ENCODE measurements around the gene SLC25A44.
"Not testable (repeated sequence)": the region's sequence is repeated elsewhere in the genome, so short reads cannot be mapped to it uniquely, and the experiment has no call there.

The SLC25A44 gene

DNA sequence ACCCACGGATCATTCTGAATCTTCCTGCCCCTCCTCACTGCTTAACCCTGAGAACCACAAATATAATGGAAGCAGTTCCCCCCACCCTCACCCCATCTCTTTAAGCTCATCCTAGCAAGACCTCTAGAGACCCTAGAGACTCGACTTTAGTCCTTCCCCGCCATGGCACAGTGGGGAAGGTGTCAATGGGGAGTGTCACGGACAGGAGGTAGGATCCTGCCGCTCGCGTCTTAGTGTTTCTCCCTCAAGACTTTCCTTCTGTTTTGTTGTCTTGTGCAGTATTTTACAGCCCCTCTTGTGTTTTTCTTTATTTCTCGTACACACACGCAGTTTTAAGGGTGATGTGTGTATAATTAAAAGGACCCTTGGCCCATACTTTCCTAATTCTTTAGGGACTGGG is 18.2 kb downstream of the SLC25A44 start:
- DNase-seq: no peak

DNA sequence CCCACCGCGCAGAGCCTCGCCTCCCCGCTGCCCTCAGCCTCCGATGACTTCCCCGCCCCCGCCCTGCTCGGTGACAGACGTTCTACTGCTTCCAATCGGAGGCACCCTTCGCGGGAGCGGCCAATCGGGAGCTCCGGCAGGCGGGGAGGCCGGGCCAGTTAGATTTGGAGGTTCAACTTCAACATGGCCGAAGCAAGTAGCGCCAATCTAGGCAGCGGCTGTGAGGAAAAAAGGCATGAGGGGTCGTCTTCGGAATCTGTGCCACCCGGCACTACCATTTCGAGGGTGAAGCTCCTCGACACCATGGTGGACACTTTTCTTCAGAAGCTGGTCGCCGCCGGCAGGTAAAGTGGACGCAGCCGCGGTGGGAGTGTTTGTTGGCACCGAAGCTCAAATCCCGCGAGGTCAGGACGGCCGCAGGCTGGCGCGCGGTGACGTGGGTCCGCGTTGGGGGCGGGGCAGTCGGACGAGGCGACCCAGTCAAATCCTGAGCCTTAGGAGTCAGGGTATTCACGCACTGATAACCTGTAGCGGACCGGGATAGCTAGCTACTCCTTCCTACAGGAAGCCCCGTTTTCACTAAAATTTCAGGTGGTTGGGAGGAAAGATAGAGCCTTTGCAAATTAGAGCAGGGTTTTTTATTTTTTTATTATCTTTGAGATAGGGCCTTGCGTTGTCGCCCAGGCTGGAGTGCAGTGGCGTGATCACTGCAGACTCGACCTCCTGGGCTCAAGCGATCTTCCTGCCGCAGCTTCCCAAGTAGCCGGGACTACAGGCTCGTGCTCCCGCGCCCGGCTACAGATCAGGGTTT is 19.1 kb downstream of the SLC25A44 start, which contains the start of gene PMF1:
TSS of gene PMF1 (plus strand) at position 175 of the 811 bp plus-strand sequence. CDS start at position 184, 9 bp downstream.
- peak; percentile 98 for DNase-seq

DNA sequence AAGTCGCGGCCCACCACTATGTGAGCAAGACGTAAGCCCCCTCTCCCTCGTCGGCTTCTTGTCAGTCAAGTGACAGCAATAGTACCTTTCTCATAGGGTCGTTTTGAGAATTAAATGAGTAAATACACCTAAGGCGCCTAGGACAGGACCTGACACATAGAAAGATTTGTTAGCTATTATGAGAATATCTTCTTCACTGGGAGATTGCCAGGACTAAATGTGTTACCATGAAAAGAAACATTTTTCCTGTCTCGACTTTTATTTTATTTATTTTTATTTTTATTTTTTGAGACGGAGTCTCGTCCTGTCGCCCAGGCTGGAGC is 19.7 kb downstream of the SLC25A44 start:
- DNase-seq: no peak

DNA sequence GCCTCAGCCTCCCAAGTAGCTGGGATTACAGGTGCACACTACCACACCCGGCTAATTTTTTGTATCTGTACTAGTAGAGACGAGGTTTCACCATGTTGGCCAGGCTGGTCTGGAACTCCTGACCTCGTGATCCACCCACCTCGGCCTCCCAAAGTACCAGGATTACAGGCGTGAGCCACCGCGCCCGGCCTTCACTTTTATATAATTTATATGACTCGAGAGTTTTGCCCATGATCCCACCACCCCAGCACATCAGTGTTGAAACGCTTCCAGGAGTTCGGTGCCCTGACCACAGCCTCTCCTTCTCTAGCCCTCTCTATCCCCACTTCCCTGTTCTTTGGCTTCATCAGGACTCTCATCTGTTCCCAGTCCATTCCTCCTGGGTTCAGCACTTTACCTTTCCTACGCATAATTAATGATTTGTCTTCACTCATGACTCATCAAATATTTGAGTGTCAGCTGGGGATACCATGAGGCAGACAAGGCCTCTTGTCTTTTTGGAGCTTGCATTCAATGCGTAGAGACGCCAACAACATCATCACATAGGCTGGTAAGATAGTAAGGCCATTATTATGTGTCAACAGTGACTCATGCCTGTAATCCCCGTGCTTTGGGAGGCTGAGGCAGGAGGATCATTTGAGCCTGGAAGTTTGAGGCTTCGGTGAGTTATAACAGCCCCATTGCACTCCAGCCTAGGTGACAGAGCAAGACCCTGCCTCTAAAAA is 20.3 kb downstream of the SLC25A44 start:
- DNase-seq: no peak

DNA sequence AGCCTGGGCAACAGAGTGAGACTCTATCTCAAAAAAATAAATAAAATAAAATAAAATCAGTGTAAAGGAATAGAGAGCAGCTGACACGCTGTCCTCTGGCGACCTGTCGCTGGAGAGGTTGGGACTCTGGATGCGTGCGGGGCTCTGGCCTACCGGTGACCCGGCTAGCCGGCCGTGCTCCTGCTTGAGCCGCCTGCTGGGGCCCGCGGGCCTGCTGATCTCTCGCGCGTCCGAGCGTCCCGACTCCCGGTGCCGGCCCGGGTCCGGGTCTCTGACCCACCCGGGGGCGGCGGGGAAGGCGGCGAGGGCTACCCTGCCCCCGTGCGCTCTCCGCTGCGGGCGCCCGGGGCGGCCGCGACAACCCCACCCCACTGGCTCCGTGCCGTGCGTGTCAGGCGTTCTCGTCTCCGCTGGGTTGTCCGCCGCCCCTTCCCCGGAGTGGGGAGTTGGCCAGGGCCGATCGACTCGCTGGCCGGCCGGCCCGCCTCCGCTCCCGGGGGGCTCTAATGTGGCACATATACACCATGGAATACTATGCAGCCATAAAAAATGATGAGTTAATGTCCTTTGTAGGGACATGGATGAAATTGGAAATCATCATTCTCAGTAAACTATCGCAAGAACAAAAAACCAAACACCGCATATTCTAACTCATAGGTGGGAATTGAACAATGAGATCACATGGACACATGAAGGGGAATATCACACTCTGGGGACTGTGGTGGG is 22.6 kb downstream of the SLC25A44 start:
- DNase-seq: not testable (repeated sequence)

DNA sequence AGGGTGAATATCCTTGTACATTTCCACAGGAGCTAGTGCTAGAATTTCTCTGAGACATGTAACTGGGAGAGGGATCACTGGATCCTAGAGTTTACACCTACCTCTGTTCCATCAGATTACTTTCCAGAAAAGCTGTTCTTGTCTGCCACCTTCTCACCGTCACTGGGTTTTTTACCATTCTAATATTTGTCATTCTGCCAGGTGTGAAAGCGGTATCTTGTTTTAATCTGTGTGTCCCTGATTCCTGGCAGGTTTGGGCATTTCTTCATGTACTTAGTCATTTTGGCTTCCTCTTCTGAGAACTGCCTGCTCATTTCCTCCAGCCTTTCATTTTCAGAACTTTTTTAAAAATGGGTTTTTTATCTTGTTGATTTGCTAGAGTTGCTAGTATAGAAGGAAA is 24.0 kb downstream of the SLC25A44 start:
- no peak for DNase-seq

DNA sequence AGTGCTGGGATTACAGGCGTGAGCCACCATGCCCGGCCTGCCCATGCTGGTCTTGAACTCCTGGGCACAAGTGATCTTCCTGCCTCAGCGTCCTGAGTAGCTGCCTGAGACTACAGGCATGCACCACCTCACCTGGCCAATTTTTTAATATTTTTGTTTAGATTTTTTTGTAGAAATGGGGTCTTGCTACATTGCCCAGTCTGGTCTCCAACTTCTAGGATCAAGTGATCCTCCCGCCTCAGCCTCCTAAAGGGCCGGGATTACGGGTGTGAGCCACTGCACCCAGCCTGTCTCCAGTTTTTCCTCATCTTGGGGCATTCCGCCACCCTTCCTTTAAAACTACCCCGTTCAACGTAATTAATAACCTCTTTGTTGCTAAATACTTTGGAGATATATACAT is 26.3 kb downstream of the SLC25A44 start:
- DNase-seq: no peak

DNA sequence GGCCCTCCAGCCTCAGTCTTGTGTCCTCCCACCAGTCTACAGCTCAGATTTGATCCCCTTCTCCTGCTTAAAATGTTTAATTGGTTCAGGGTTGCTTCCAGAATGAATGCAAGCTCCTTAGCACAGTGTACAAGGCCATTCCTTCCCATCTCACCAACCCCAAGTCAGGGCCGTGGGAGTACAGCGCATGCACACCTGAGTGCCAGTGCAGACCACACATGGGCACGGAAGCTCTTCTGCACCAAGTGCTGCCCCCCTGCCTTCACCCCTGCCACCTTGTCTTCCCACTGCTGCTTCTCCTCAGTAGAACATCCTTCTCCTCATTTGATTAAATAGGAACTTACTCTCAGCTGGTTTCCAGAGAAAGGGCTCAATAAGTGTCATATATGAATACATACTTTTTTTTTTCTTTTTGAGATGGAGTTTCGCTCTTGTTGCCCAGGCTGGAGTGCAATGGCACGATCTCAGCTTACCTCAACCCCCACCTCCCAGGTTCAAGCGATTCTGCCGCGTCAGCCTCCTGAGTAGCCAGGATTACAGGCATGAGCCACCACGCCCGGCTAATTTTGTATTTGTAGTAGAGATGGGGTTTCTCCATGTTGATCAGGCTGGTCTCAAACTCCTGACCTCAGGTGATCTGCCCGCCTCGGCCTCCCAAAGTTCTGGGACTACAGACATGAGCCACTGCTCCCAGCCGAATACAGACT is 28.2 kb downstream of the SLC25A44 start:
- DNase-seq: no peak

DNA sequence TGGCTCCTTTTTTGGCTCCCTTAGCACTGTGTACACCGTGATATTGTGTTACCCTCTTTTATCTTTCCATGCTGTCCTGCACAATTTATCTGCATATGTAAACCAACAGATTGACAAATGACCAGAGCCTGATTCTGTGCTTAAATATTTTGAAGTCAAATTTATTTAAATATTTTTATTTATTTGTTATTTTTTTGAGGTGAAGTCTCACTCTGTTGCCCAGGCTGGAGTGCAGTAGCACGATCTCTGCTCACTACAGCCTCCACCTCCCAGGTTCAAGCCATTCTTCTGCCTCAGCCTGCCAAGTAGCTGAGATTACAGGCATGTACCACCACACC is 31.7 kb downstream of the SLC25A44 start:
- no peak for DNase-seq

DNA sequence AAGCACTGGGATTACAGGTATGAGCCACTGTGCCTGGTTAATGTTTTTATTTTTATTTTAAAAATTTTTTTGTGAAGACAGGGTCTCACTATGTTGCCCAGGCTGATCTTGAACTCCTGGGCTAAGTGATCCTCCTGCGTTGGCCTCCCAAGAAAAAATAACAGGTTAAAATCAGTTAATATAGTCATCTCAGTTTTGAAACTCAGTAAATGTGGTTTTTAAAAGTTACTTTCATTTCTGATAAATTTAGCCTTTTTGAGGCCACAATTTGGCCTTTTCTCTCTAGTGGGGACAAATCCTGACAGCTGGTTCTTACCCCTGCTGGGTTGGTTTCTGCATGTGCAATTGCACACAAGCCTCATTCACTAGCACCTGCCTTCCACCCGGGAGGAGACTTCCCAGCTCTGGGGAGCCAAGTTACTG is 32.2 kb downstream of the SLC25A44 start:
- no peak for DNase-seq

DNA sequence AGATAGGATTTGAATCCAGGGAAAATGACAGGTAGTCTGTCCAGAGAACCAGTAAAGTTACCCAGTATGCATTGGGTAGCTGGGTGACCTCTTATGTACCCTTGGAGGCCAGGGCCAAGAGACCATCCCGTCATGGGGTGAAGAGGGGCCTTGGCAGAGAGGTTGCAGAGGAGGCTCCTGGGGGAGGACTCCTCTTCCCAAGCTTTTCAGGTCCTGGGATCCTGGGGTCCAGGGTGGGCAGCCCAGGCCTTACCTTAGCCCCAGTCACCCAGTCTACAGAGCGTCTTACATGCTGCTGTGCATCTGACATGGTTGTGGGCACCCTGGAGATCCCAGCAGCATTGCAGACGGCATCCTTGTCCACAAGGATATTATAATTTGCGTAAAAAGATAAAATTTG is 32.9 kb downstream of the SLC25A44 start:
- DNase-seq: no peak

DNA sequence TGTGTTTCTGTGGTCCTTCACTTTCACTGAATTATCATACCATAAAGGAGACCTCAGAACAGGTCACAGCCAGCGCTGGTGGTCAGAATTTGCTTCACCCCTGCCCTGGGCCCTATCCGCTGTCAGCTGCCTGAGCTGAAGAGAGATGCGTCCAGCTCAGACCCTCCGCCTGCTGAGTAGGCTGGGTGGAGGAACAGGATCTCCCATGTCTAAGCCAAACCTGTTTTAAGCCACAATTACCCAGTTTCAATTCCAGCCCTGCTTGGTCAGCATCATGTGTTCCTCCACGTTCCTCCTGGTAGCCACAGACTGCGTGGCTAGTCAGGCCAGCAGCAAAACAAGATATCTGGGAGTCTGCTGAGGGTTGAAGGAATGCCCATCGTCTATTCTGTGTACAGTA is 34.6 kb downstream of the SLC25A44 start:
- no peak for DNase-seq

DNA sequence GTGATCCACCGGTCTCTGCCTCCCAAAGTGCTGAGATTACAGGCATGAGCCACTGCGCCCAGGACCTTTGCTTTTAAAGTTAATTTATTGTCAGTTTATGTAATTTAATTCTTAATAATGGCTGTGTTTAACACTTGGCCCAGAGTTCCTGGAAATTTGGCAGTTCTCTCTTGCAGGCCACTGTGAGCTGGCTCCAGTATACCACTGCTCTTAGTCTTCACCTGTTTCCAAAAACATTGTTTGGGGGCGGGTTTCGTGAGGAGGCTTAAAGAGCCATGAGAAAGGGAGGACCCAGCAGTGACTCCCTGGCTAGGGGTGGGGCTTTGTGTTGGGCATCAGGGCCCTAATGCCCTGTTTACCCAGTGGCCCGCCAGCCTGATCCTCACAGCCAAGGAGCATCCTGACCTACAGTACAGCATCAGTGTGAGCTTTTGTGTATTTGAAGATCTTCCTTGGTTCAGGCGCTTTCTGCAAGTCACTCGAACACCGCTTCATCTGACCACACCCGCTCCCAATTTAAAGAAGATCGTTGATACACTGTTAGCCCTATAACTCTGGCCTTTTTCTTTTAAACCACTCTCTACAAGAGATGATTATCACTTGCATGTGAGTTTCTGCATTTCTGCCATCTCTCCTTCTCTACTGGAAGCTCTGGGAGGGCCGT is 36.0 kb downstream of the SLC25A44 start:
- no peak for DNase-seq

DNA sequence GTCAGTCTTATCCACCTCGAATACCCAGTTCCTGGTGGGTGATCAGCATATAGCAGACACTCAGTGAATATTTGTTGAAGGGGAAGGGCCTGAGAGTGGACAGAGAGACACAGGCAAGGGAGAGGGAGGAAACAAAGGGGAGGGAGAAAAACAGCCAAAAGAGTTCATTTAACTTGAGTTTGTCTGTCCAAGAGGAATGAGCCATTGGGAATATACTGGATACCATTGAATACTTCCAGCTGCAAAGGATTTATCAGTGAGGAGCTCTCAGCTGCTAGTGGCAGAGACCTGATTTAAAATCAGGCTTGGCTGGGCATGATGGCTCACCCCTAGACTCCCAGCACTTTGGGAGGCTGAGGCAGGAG is 36.6 kb downstream of the SLC25A44 start:
- no peak for DNase-seq

DNA sequence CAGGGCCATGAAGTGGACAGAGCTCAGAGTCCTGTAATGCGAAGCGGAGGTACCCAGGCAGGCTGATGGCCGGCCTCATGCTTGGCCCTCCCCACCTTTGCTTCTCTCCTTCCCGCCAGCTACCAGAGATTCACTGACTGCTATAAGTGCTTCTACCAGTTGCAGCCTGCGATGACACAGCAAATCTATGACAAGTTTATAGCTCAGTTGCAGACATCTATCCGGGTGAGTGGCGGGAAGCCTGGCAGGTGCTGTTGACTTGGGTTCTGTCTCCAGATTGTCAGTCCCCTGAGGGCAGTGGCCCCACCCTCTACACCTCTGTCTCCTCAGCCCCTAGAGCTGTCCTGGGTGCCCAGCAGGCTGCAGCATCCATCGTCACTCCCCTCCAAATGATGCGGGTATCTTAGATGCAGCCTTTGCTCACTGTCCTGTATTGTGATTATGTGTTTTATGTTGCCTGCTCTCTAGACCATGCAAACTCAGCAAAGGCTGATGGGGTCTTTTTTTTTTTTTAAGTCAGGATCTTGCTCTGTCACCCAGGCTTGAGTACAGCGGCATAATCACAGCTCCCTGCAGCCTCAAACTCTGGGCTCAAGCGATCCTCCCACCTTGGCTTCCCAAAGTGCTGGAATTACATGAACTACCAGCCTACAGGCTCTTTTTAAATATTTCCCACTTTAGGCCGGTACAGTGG is 38.4 kb downstream of the SLC25A44 start:
- DNase-seq: no peak

DNA sequence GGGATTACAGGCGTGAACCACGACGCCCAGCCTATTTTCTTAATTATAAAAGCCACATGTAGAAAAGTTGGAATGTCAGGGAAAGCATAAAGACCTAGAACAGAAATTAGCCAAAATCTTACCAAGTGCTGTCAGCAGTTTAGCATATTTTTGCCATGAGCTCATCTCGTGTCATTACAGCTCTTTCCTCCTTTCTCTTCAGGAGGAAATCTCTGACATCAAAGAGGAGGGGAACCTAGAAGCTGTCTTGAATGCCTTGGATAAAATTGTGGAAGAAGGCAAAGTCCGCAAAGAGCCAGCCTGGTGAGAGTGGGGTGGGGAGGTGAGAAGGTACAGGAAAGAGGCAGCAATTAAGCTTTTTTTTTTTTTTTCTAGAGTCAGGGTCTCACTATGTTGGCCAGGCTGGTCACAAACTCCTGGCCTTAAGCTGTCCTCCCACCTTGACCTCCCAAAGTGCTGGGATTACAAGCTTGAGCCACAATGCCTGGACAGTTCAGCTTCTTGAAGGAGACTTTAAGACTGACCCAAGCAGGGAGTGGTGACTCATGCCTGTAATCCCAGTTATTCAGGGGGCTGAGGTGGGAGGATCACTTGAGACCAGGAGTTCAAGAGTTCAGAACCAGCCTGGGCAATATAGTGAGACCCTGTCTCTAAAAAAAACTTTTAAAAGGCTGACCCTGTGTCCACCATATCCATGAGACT is 39.7 kb downstream of the SLC25A44 start:
- DNase-seq: no peak

DNA sequence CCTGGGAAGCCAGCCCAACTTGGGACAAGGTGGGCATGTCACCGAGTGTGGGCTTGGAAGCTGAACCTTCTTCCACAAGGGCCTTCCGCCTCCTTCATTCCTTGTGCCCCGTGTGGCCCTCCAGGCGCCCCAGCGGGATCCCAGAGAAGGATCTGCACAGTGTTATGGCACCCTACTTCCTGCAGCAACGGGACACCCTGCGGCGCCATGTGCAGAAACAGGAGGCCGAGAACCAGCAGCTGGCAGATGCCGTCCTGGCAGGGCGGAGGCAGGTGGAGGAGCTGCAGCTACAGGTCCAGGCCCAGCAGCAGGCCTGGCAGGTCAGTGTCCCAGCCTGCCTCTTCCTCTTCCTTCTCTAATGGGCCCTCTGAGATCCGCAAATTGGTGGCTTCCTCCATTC is 42.3 kb downstream of the SLC25A44 start:
- DNase-seq: no peak

DNA sequence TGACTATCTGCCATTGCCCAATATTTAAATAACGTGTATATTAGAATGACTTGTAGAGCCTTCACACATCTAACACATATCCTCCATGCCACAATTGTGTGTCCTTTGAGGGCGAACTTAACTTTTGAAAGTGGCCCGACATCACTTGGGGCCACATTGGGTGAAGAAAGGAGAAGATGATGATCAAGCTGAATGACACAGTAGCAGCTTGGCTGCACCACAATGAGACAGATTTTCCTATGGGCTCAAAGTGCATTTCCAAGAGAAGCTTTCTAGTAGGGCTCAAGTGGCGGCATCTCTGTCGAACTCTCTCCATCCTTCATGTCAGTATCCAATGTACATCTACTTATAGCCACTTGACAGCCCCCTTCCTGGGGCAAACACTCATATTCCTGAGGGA is 44.3 kb downstream of the SLC25A44 start:
- no peak for DNase-seq

DNA sequence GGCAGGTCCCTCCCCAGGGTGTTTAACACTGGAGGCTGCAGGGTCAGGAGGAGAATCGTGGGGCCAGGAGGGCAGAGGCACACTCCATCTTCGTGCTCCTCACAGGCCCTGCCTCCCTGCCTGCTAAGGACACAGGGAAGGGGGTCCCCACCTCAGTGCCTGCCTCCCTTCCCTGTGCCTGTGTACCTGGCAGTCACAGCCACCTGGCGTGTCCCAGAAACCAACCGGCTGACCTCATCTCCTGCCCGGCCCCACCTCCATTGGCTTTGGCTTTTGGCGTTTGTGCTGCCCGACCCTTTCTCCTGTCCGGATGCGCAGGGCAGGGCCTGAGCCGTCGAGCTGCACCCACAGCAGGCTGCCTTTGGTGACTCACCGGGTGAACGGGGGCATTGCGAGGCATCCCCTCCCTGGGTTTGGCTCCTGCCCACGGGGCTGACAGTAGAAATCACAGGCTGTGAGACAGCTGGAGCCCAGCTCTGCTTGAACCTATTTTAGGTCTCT is 47.5 kb downstream of the SLC25A44 start:
- DNase-seq: peak; percentile 60

DNA sequence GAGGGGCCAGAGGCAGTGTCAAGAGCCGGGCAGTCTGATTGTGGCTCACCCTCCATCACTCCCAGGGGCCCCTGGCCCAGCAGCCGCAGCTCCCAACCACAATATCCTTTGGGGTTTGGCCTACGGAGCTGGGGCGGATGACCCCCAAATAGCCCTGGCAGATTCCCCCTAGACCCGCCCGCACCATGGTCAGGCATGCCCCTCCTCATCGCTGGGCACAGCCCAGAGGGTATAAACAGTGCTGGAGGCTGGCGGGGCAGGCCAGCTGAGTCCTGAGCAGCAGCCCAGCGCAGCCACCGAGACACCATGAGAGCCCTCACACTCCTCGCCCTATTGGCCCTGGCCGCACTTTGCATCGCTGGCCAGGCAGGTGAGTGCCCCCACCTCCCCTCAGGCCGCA is 48.0 kb downstream of the SLC25A44 start, which contains the start of gene BGLAP:
TSS of gene BGLAP (plus strand) at position 259 of the 400 bp plus-strand sequence. CDS start at position 307, 48 bp downstream.
- no peak for DNase-seq

DNA sequence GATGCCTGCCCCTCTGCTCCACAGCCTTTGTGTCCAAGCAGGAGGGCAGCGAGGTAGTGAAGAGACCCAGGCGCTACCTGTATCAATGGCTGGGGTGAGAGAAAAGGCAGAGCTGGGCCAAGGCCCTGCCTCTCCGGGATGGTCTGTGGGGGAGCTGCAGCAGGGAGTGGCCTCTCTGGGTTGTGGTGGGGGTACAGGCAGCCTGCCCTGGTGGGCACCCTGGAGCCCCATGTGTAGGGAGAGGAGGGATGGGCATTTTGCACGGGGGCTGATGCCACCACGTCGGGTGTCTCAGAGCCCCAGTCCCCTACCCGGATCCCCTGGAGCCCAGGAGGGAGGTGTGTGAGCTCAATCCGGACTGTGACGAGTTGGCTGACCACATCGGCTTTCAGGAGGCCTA is 48.8 kb downstream of the SLC25A44 start:
- no peak for DNase-seq

All from activated CD8-positive, alpha-beta memory T cell treated with anti-CD3 and anti-CD28 coated beads, Interleukin-2, amount 50 U/mL, for 48 hours (primary cell).